GM12892 (cell line): ENCODE results near the gene CRYBG3.

Source experiments
- POLR2A ChIP-seq: IDR thresholded peaks from 2 replicates; pipeline ENCODE4 v1.6.1; 2011; ENCODE audit warnings: low read depth, low read length, control low read depth
- POLR2AphosphoS5 ChIP-seq: IDR thresholded peaks from 2 replicates; pipeline ENCODE4 v1.6.1; 2011; ENCODE audit warnings: low read depth, low read length, control low read depth

GRCh38 chr3:97928986-97929385 lies 107.2 kb downstream of the CRYBG3 start:
- TF ChIP-seq POLR2A (no peak), POLR2AphosphoS5 (no peak)
